ENCODE measurements around the gene CYP26B1. TPM values are rescaled to one million over a fixed set of nuclear protein-coding genes. Genes with fewer than 3 reads are reported as not detected.

The CYP26B1 gene, protein sequence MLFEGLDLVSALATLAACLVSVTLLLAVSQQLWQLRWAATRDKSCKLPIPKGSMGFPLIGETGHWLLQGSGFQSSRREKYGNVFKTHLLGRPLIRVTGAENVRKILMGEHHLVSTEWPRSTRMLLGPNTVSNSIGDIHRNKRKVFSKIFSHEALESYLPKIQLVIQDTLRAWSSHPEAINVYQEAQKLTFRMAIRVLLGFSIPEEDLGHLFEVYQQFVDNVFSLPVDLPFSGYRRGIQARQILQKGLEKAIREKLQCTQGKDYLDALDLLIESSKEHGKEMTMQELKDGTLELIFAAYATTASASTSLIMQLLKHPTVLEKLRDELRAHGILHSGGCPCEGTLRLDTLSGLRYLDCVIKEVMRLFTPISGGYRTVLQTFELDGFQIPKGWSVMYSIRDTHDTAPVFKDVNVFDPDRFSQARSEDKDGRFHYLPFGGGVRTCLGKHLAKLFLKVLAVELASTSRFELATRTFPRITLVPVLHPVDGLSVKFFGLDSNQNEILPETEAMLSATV
- total RNA-seq: 0.53 and 1.1 TPM in 2 replicates

DNA sequence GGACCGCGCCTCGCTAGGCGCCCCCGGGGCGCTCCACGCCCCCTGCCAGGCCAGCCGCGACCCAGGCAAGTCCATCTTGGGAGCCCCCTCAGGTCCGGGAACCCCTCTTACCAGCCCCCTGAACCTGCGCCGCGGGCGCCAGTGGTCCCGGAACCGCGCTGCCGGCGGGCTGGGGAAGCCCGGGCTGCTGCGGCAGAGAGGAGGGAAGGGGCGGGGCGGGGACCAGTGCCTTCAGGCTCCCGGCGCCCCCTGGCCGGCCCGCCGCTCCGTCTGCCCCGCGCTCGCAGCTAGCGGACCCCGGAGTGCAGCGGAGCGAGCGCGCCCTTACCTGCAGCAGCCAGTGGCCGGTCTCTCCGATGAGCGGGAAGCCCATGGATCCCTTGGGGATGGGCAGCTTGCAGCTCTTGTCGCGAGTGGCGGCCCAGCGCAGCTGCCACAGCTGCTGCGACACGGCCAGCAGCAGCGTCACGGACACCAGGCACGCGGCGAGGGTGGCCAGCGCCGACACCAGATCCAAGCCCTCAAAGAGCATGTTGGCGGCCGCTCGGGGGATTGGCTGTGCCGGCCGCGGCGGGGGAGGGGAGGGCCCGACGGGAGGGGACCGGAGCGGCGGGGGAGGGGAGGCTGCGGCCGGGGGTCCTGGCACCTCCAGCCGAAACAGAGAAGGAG, at the start of gene CYP26B1:
Gene CYP26B1, minus strand, starts transcription at position 560 of the 669 bp plus-strand sequence. Its CDS starts 28 bp downstream, at position 532.

